CD14-positive monocyte (primary cell): Measurements from ENCODE around the gene GPSM1. TPM values are rescaled to one million over a fixed set of nuclear protein-coding genes. Genes with fewer than 3 reads are reported as not detected.
"Not testable (repeated sequence)": the region's sequence is repeated elsewhere in the genome, so short reads cannot be mapped to it uniquely, and the experiment has no call there.

ENCODE experiments used
- DNase-seq, 3 donors: peaks; one replicate each; pipeline ENCODE4 v3.0.0-alpha.2; 2011 to 2022
- H2AFZ ChIP-seq: 2 replicates; pipeline ENCODE4 v1.6.0; 2012; ENCODE audit warnings: mild to moderate bottlenecking, low read depth, low read length, inconsistent platforms; ENCODE audit not compliant: insufficient read depth, poor library complexity, severe bottlenecking
- H3K27ac ChIP-seq, 2 donors: 1 replicate in 1 of 2; 2 replicates in 1 of 2; pipeline ENCODE4 v1.5.1; 2012 to 2013; ENCODE audit warnings: low read length in 2 of 2, control low read depth in 1 of 2, inconsistent platforms in 1 of 2, low read depth in 1 of 2, mild to moderate bottlenecking in 1 of 2
- H3K27me3 ChIP-seq, 2 donors: one replicate each; pipeline versions ENCODE4 v1.6.0 to v1.6.1; 2011 to 2013; ENCODE audit warnings: low read length in 2 of 2; ENCODE audit not compliant: control insufficient read depth in 2 of 2, insufficient read depth in 2 of 2
- H3K36me3 ChIP-seq, 2 donors: replicated peaks in 1 of 2; 1 replicate in 1 of 2; 2 replicates in 1 of 2; pipeline versions ENCODE4 v1.5.1 to v1.6.1; 2012 to 2013; ENCODE audit warnings: low read length in 2 of 2, control low read depth in 1 of 2, inconsistent platforms in 1 of 2, mild to moderate bottlenecking in 1 of 2; ENCODE audit not compliant: insufficient read depth in 2 of 2, control insufficient read depth in 1 of 2
- H3K4me1 ChIP-seq, 2 donors: 1 replicate in 1 of 2; 2 replicates in 1 of 2; pipeline versions ENCODE4 v1.5.1 to v1.6.1; 2012 to 2013; ENCODE audit warnings: low read length in 2 of 2, control low read depth in 1 of 2, inconsistent platforms in 1 of 2, mild to moderate bottlenecking in 1 of 2, moderate library complexity in 1 of 2; ENCODE audit not compliant: insufficient read depth in 2 of 2, control insufficient read depth in 1 of 2
- H3K4me2 ChIP-seq: replicated peaks from 2 replicates; pipeline ENCODE3; 2012; ENCODE audit warnings: low read length, moderate library complexity, mild to moderate bottlenecking; ENCODE audit not compliant: poor library complexity, severe bottlenecking; ENCODE audit errors: extremely low read depth
- H3K4me3 ChIP-seq, 3 experiments: fragments of 200-600 bp in 1 of 3; sonication (generic) in 1 of 3; replicated peaks in 1 of 3; 1 replicate in 2 of 3; 2 replicates in 1 of 3; pipeline ENCODE4 v1.5.1; 2011 to 2013; ENCODE audit warnings: low read length in 3 of 3, mild to moderate bottlenecking in 3 of 3, control low read depth in 2 of 3, low read depth in 2 of 3, inconsistent platforms in 1 of 3, moderate library complexity in 1 of 3
- H3K79me2 ChIP-seq: 2 replicates; pipeline ENCODE4 v1.6.0; 2012; ENCODE audit warnings: mild to moderate bottlenecking, control low read depth, inconsistent platforms, low read length, moderate library complexity; ENCODE audit not compliant: insufficient read depth
- H3K9ac ChIP-seq: 2 replicates; pipeline ENCODE4 v1.6.0; 2017; ENCODE audit warnings: low read length, mild to moderate bottlenecking; ENCODE audit not compliant: insufficient read depth, poor library complexity, severe bottlenecking
- H3K9me3 ChIP-seq, 2 donors: replicated peaks in 1 of 2; 1 replicate in 1 of 2; 2 replicates in 1 of 2; pipeline versions ENCODE4 v1.5.1 to v1.6.1; 2012 to 2013; ENCODE audit warnings: low read length in 2 of 2, control low read depth in 1 of 2; ENCODE audit not compliant: control insufficient read depth in 1 of 2, insufficient read depth in 1 of 2
- H4K20me1 ChIP-seq: 2 replicates; pipeline ENCODE4 v1.6.0; 2012; ENCODE audit warnings: mild to moderate bottlenecking, low read length, control low read depth, moderate library complexity; ENCODE audit not compliant: insufficient read depth
- H3K27ac Mint-ChIP-seq, 7 donors: one replicate each; pipeline ENCODE4 v1.8.0; 2020; ENCODE audit warnings: mild to moderate bottlenecking in 7 of 7, mixed read lengths in 7 of 7, moderate library complexity in 6 of 7, inconsistent platforms in 2 of 7
- H3K27me3 Mint-ChIP-seq, 3 donors: one replicate each; pipeline ENCODE4 v1.8.0; 2021 to 2022; ENCODE audit warnings: low read depth in 3 of 3, mild to moderate bottlenecking in 3 of 3, mixed read lengths in 3 of 3, moderate library complexity in 3 of 3, inconsistent platforms in 1 of 3
- H3K36me3 Mint-ChIP-seq, 2 donors: one replicate each; pipeline ENCODE4 v1.8.0; 2020; ENCODE audit warnings: mixed read lengths in 2 of 2, inconsistent platforms in 1 of 2, mild to moderate bottlenecking in 1 of 2
- H3K4me1 Mint-ChIP-seq: one replicate; pipeline ENCODE4 v1.8.0; 2020; ENCODE audit warnings: mild to moderate bottlenecking, mixed read lengths
- H3K4me3 Mint-ChIP-seq, 2 donors: one replicate each; pipeline ENCODE4 v1.8.0; 2020; ENCODE audit warnings: mild to moderate bottlenecking in 2 of 2, mixed read lengths in 2 of 2, moderate library complexity in 1 of 2
- H3K9me3 Mint-ChIP-seq, 7 donors: one replicate each; pipeline ENCODE4 v1.8.0; 2020 to 2022; ENCODE audit warnings: mixed read lengths in 7 of 7, mild to moderate bottlenecking in 6 of 7, moderate library complexity in 6 of 7, inconsistent platforms in 2 of 7
- WGBS: methylation state at CpG from one replicate; pipeline ENCODE4 v1.1.5; 2013; ENCODE audit warnings: missing lambda C conversion rate; ENCODE audit not compliant: insufficient coverage; 5-methylcytosine and 5-hydroxymethylcytosine counted together
- intact Hi-C, 2 donors: fragments of 100-400 bp; cut with micrococcal nuclease; formaldehyde crosslinking; loops; one replicate each; pipeline versions ENCODE4 v1.15.0 to v1.15.1; 2023
- polyA plus RNA-seq, 3 donors: library from polyadenylated mRNA; depleted of rRNA in 1 of 3; unstranded in 2 of 3; stranded (reverse) in 1 of 3; fragments of 300-500 nt in 2 of 3; fragments of >200 nt in 1 of 3; fragmentation: Illumina TruSeq in 2 of 3; gene quantifications; 1 replicate in 2 of 3; 2 replicates in 1 of 3; pipeline ENCODE4 v1.2.3, GENCODE V29; 2012 to 2021
- TF ChIP-seq, protein P1 (sequence below): fragments of 200-600 bp; IDR thresholded peaks from one replicate; pipeline ENCODE4 v1.8.0; 2022; ENCODE audit warnings: antibody characterized with exemption, mild to moderate bottlenecking

The GPSM1 gene
- polyA plus RNA-seq, 3 donors, result 0.67 to 3.1 (median 0.73) TPM

DNA sequence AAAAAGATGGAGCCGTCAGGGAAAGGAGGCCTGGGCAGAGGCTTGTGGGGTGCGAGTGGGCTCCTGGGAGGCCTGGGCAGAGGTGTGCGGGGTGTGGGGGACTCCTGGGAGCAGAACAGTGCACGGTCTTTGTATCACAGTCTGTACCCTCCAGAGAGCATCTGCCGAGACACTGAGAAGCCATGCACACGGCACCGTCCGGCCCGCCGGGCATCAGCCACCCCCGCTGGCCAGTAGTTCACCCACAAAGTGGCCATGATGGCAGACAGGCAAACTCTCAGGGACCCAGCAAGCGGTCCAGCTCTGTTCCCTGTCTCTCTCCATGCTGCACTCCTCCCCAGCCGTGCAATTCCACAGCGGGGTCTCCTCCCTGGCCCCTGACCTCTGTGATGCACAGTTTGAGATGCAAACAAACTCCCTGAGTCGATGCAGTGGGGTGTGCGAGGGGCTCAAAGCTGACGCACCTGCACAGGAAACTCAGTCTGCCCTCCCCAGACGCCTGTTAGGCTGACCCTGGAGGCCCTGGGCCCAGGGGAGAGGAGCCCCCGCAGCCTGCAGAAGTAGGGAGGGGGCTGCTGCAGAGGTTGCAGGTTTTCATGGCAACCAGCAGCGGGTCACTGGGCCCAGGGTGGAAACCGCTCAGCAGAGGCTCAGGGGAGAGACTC, 9.1 kb upstream of the GPSM1 start:
- Histone ChIP-seq H2AFZ (no peak overlapping the region), H3K4me1 (no peaks in the 10 kb centered on the region), H3K36me3 (no peaks in the 10 kb centered on the region), H3K4me2 (no peak overlapping the region), H3K27me3 (no peaks in the 10 kb centered on the region), H4K20me1 (no peaks in the 10 kb centered on the region), H3K9me3 (peaks cover 10 to 26% of the 10 kb centered on the region in 2 donors), H3K9ac (no peak overlapping the region), H3K4me3 (no peak overlapping the region), H3K79me2 (no peaks in the 10 kb centered on the region), H3K27ac (no peak overlapping the region)
- Mint-ChIP-seq H3K27ac (no peak overlapping the region), H3K9me3 (peaks cover 15 to 26% (median 18%) of the 10 kb centered on the region in 7 donors), H3K27me3 (peaks cover 2 to 4% (median 3%) of the 10 kb centered on the region in 3 donors), H3K4me3 (no peak overlapping the region), H3K36me3 (peaks cover 0 to 6% of the 10 kb centered on the region in 2 donors), H3K4me1 (peaks cover 6% of the 10 kb centered on the region)
- 89% methylated on average over 19 of the region's 21 CpGs for WGBS
- intact Hi-C loops, result no loop called here
- TF ChIP-seq, protein P1, sequence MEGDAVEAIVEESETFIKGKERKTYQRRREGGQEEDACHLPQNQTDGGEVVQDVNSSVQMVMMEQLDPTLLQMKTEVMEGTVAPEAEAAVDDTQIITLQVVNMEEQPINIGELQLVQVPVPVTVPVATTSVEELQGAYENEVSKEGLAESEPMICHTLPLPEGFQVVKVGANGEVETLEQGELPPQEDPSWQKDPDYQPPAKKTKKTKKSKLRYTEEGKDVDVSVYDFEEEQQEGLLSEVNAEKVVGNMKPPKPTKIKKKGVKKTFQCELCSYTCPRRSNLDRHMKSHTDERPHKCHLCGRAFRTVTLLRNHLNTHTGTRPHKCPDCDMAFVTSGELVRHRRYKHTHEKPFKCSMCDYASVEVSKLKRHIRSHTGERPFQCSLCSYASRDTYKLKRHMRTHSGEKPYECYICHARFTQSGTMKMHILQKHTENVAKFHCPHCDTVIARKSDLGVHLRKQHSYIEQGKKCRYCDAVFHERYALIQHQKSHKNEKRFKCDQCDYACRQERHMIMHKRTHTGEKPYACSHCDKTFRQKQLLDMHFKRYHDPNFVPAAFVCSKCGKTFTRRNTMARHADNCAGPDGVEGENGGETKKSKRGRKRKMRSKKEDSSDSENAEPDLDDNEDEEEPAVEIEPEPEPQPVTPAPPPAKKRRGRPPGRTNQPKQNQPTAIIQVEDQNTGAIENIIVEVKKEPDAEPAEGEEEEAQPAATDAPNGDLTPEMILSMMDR, result no peak
- no peak for DNase-seq

DNA sequence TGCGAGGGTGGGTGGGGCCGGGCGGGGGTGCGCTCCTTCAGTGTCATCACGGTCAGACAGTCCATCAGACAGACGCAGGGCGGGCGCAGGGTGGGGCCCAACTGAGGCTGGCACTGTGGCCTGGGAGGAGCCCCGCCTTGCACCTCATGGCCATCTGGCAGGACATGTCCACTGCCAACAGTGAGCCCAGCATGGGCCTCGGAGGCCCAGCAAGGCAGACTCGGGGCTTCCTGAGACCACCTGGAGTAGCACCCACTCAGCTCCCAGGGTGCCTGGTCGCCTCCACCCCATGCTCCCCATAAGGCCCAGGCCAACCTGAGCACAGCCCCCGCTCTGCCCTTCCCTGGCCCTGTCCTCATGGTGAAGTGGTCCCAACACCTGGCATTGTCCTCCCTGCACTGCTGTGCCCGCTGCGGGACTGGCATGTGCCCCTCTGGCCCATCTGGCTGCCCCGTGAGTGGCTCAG, 8.5 kb upstream of the GPSM1 start:
- DNase-seq, result no peak
- peaks cover 15 to 26% (median 18%) of the 10 kb centered on the region in 7 donors for H3K9me3 Mint-ChIP-seq
- H3K36me3 Mint-ChIP-seq, result peaks cover 0 to 6% of the 10 kb centered on the region in 2 donors
- H3K4me3 Mint-ChIP-seq, result no peak overlapping the region
- peaks cover 2 to 4% (median 3%) of the 10 kb centered on the region in 3 donors for H3K27me3 Mint-ChIP-seq
- H3K27ac ChIP-seq, result no peak overlapping the region
- H3K9ac ChIP-seq, result no peak overlapping the region
- H3K9me3 ChIP-seq, result peaks cover 10 to 26% of the 10 kb centered on the region in 2 donors
- no peak overlapping the region for H3K4me2 ChIP-seq
- H4K20me1 ChIP-seq, result no peaks in the 10 kb centered on the region
- H3K27ac Mint-ChIP-seq, result no peak overlapping the region
- H3K36me3 ChIP-seq, result no peaks in the 10 kb centered on the region
- WGBS, result 95% methylated on average over 16 of the region's 16 CpGs
- H3K4me1 Mint-ChIP-seq, result peaks cover 6% of the 10 kb centered on the region
- H3K27me3 ChIP-seq, result no peaks in the 10 kb centered on the region
- H3K4me1 ChIP-seq, result no peaks in the 10 kb centered on the region
- intact Hi-C loops, result no loop called here
- H3K4me3 ChIP-seq, result no peak overlapping the region
- H3K79me2 ChIP-seq, result no peaks in the 10 kb centered on the region
- no peak overlapping the region for H2AFZ ChIP-seq
- TF ChIP-seq, protein P1, result no peak

DNA sequence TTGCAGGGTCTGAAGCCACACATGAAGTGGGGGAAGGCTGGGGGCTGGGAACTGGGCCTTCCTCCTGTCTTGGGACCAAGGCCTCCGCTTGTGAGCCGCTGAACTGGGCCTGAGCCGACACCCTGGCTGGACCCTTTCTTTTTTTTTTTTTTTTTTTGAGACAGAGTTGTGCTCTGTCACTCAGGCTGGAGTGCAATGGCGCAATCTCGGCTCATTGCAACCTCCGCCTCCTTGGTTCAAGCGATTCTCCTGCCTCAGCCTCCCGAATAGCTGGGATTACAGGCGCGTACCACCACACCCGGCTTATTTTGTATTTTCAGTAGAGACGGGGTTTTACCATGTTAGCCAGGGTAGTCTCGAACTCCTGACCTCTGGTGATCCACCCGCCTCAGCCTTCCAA, 8.1 kb upstream of the GPSM1 start:
- H3K4me1 ChIP-seq, intact Hi-C loops, DNase-seq, H3K36me3 ChIP-seq, H3K4me2 ChIP-seq, H3K27me3 ChIP-seq, H3K27ac ChIP-seq, H4K20me1 ChIP-seq, H3K9ac ChIP-seq, H3K27me3 Mint-ChIP-seq, H3K4me3 ChIP-seq, H3K79me2 ChIP-seq, H3K36me3 Mint-ChIP-seq, H2AFZ ChIP-seq, H3K27ac Mint-ChIP-seq, H3K4me1 Mint-ChIP-seq, H3K4me3 Mint-ChIP-seq: not testable (repeated sequence)
- peaks cover 10 to 26% of the 10 kb centered on the region in 2 donors for H3K9me3 ChIP-seq
- WGBS, result 93% methylated on average over 11 of the region's 14 CpGs
- H3K9me3 Mint-ChIP-seq, result peaks cover 15 to 26% (median 18%) of the 10 kb centered on the region in 7 donors
